Esophagus squamous epithelium (tissue), 4 donors: ENCODE results near the gene SOX6.

Source experiments
- POLR2A ChIP-seq, 4 donors: fragments of 450-650 bp; IDR thresholded peaks; one replicate each; pipeline ENCODE4 v1.6.1; 2017; ENCODE audit warnings: antibody characterized with exemption in 4 of 4, mild to moderate bottlenecking in 4 of 4, moderate library complexity in 3 of 4
- TF ChIP-seq, protein P1 (sequence below), 6 experiments: fragments of 450-650 bp in 4 of 6; fragments of 200-600 bp in 2 of 6; sonication (generic) in 2 of 6; IDR thresholded peaks; one replicate each; pipeline ENCODE4 v1.5.1; 2016 to 2019; ENCODE audit warnings: antibody characterized with exemption in 6 of 6, mild to moderate bottlenecking in 4 of 6, moderate library complexity in 4 of 6

DNA sequence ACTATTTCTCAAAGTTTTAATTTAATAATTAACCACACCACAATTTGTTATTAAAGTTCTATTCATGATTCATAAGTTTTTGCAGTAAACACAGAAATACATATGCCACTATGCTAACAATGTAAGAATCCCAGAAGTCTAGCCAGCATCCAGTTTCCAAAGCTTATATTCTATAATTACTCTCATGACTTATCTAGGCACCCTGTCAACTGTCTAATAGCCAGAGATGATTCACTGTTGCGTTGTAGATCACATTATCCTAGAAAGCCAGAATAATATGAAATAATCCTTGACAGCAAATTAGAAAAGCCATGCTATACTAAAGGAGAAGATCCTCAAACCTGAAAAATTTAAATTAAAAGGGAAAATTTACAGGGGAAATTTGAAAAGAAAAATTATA, 141.0 kb downstream of the SOX6 start:
- no peak for TF ChIP-seq POLR2A (IDR thresholded peaks at IDR 0.05)
- TF ChIP-seq, protein P1, sequence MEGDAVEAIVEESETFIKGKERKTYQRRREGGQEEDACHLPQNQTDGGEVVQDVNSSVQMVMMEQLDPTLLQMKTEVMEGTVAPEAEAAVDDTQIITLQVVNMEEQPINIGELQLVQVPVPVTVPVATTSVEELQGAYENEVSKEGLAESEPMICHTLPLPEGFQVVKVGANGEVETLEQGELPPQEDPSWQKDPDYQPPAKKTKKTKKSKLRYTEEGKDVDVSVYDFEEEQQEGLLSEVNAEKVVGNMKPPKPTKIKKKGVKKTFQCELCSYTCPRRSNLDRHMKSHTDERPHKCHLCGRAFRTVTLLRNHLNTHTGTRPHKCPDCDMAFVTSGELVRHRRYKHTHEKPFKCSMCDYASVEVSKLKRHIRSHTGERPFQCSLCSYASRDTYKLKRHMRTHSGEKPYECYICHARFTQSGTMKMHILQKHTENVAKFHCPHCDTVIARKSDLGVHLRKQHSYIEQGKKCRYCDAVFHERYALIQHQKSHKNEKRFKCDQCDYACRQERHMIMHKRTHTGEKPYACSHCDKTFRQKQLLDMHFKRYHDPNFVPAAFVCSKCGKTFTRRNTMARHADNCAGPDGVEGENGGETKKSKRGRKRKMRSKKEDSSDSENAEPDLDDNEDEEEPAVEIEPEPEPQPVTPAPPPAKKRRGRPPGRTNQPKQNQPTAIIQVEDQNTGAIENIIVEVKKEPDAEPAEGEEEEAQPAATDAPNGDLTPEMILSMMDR (IDR thresholded peaks at IDR 0.05): no peak
